ENCODE results near the gene WDR93. TPM values are rescaled to one million over a fixed set of nuclear protein-coding genes. Genes with fewer than 3 reads are reported as not detected.
A peak's percentile ranks its signal among the peaks of the same experiment; 100 is the strongest.

Gene WDR93
- total and polyA plus RNA-seq, 5 donors = 0.05 TPM; not detected in 4

GRCh38 chr15:89750560-89751542 lies 60.2 kb downstream of the WDR93 start, which contains the start of gene MESP1:
Gene MESP1 (minus strand): TSS chr15:89751249. CDS start chr15:89751231, 18 bp downstream.
- H3K4me1 ChIP-seq (ENCODE audit: control insufficient read depth, insufficient read depth, low read length) = no peaks in the 10 kb centered on the region
- ATAC-seq (peak; percentile 93 to 94), DNase-seq (peak; percentile 94 to 97 (median 97))
- H3K9me3 ChIP-seq (ENCODE audit: control insufficient read depth, low read length) = no peaks in the 10 kb centered on the region
- no peak within 1 kb of the TSS for H3K27ac ChIP-seq (ENCODE audit: low read length)
- intact Hi-C loops (cut with DNase I) = no loop called here
- peak within 1 kb of the TSS; percentile 56 for H3K4me3 ChIP-seq (ENCODE audit: low read length)
- H3K27me3 ChIP-seq (ENCODE audit: control insufficient read depth, insufficient read depth) = no peaks in the 10 kb centered on the region
- WGBS = 3% methylated on average over 114 of the region's 114 CpGs

GRCh38 chr15:89751748-89752147 lies 61.1 kb downstream of the WDR93 start:
- Histone ChIP-seq H3K4me1 (ENCODE audit: control insufficient read depth, insufficient read depth, low read length) (no peaks in the 10 kb centered on the region), H3K4me3 (ENCODE audit: low read length) (no peak overlapping the region), H3K9me3 (ENCODE audit: control insufficient read depth, low read length) (no peaks in the 10 kb centered on the region), H3K27me3 (ENCODE audit: control insufficient read depth, insufficient read depth) (no peaks in the 10 kb centered on the region), H3K27ac (ENCODE audit: low read length) (no peak overlapping the region)
- WGBS = 90% methylated on average over 5 of the region's 5 CpGs
- ATAC-seq = no peak
- intact Hi-C loops (cut with DNase I) = no loop called here
- DNase-seq = no peak

GRCh38 chr15:89753855-89754254 lies 63.2 kb downstream of the WDR93 start:
- DNase-seq = no peak
- Histone ChIP-seq H3K27ac (ENCODE audit: low read length) (no peak overlapping the region), H3K9me3 (ENCODE audit: control insufficient read depth, low read length) (no peaks in the 10 kb centered on the region), H3K27me3 (ENCODE audit: control insufficient read depth, insufficient read depth) (no peaks in the 10 kb centered on the region), H3K4me3 (ENCODE audit: low read length) (no peak overlapping the region), H3K4me1 (ENCODE audit: control insufficient read depth, insufficient read depth, low read length) (no peaks in the 10 kb centered on the region)
- no peak for ATAC-seq
- WGBS = 81% methylated on average over 7 of the region's 7 CpGs
- intact Hi-C loops (cut with DNase I) = no loop called here

- intact Hi-C loops (cut with DNase I) = no loop called here
- H3K9me3 ChIP-seq (ENCODE audit: control insufficient read depth, low read length) = no peaks in the 10 kb centered on the region
- no peaks in the 10 kb centered on the region for H3K4me1 ChIP-seq (ENCODE audit: control insufficient read depth, insufficient read depth, low read length)
- H3K27me3 ChIP-seq (ENCODE audit: control insufficient read depth, insufficient read depth) = no peaks in the 10 kb centered on the region
- H3K27ac ChIP-seq (ENCODE audit: low read length) = no peak overlapping the region
- H3K4me3 ChIP-seq (ENCODE audit: low read length) = no peak overlapping the region
- 65% methylated on average over 8 of the region's 8 CpGs for WGBS
- DNase-seq (no peak), ATAC-seq (no peak)
Measured at GRCh38 chr15:89754361-89755154, 63.9 kb downstream of the WDR93 start.

- 84% methylated on average over 4 of the region's 4 CpGs for WGBS
- Histone ChIP-seq H3K27ac (ENCODE audit: low read length) (no peak overlapping the region), H3K9me3 (ENCODE audit: control insufficient read depth, low read length) (no peaks in the 10 kb centered on the region), H3K27me3 (ENCODE audit: control insufficient read depth, insufficient read depth) (no peaks in the 10 kb centered on the region), H3K4me1 (ENCODE audit: control insufficient read depth, insufficient read depth, low read length) (no peaks in the 10 kb centered on the region), H3K4me3 (ENCODE audit: low read length) (no peak overlapping the region)
- DNase-seq = no peak
- intact Hi-C loops (cut with DNase I) = no loop called here
- no peak for ATAC-seq
Measured at GRCh38 chr15:89755701-89756100, 65.1 kb downstream of the WDR93 start.

- Histone ChIP-seq H3K4me1 (ENCODE audit: control insufficient read depth, insufficient read depth, low read length) (no peaks in the 10 kb centered on the region), H3K27me3 (ENCODE audit: control insufficient read depth, insufficient read depth) (no peaks in the 10 kb centered on the region), H3K9me3 (ENCODE audit: control insufficient read depth, low read length) (no peaks in the 10 kb centered on the region), H3K27ac (ENCODE audit: low read length) (no peak overlapping the region), H3K4me3 (ENCODE audit: low read length) (no peak overlapping the region)
- ATAC-seq (no peak), DNase-seq (no peak)
- WGBS = 73% methylated on average over 7 of the region's 7 CpGs
- intact Hi-C loops (cut with DNase I) = no loop called here
Measured at GRCh38 chr15:89756897-89757296, 66.3 kb downstream of the WDR93 start.

GRCh38 chr15:89758283-89758682 lies 67.7 kb downstream of the WDR93 start:
- Histone ChIP-seq H3K4me3 (ENCODE audit: low read length) (no peak overlapping the region), H3K9me3 (ENCODE audit: control insufficient read depth, low read length) (no peaks in the 10 kb centered on the region), H3K27me3 (ENCODE audit: control insufficient read depth, insufficient read depth) (no peaks in the 10 kb centered on the region), H3K4me1 (ENCODE audit: control insufficient read depth, insufficient read depth, low read length) (no peaks in the 10 kb centered on the region), H3K27ac (ENCODE audit: low read length) (no peak overlapping the region)
- no peak for ATAC-seq
- 86% methylated on average over 8 of the region's 8 CpGs for WGBS
- intact Hi-C loops (cut with DNase I) = no loop called here
- DNase-seq = no peak

- ATAC-seq (no peak), DNase-seq (no peak)
- no peaks in the 10 kb centered on the region for H3K4me1 ChIP-seq (ENCODE audit: control insufficient read depth, insufficient read depth, low read length)
- H3K4me3 ChIP-seq (ENCODE audit: low read length) = no peak overlapping the region
- no peaks in the 10 kb centered on the region for H3K9me3 ChIP-seq (ENCODE audit: control insufficient read depth, low read length)
- H3K27ac ChIP-seq (ENCODE audit: low read length) = no peak overlapping the region
- H3K27me3 ChIP-seq (ENCODE audit: control insufficient read depth, insufficient read depth) = no peaks in the 10 kb centered on the region
- intact Hi-C loops (cut with DNase I) = no loop called here
- 86% methylated on average over 8 of the region's 8 CpGs for WGBS
Measured at GRCh38 chr15:89758981-89759380, 68.4 kb downstream of the WDR93 start.

- 77% methylated on average over 3 of the region's 3 CpGs for WGBS
- H3K27me3 ChIP-seq (ENCODE audit: control insufficient read depth, insufficient read depth) = no peaks in the 10 kb centered on the region
- DNase-seq = no peak
- no peaks in the 10 kb centered on the region for H3K9me3 ChIP-seq (ENCODE audit: control insufficient read depth, low read length)
- H3K27ac ChIP-seq (ENCODE audit: low read length) = no peak overlapping the region
- ATAC-seq = no peak
- no peak overlapping the region for H3K4me3 ChIP-seq (ENCODE audit: low read length)
- intact Hi-C loops (cut with DNase I) = loop anchor here (2.0 to 10.0 kb wide), 5 partner anchors 65 to 325 kb away; no protein-coding TSS in a partner anchor
- H3K4me1 ChIP-seq (ENCODE audit: control insufficient read depth, insufficient read depth, low read length) = no peaks in the 10 kb centered on the region
Measured at GRCh38 chr15:89759835-89760234, 69.2 kb downstream of the WDR93 start.

GRCh38 chr15:89760303-89761008 lies 69.8 kb downstream of the WDR93 start:
- 30% methylated on average over 16 of the region's 16 CpGs for whole genome bisulfite sequencing
- DNase-seq = peak; percentile 79 to 94 (median 93)

More at GRCh38 chr15:89760303-89761008, 69.8 kb downstream of the WDR93 start:
- no peaks in the 10 kb centered on the region for H3K9me3 ChIP-seq (ENCODE audit: control insufficient read depth, low read length)
- no peak overlapping the region for H3K4me3 ChIP-seq (ENCODE audit: low read length)
- intact Hi-C loops (cut with DNase I) = loop anchor here (2.0 to 10.0 kb wide), 5 partner anchors 64 to 324 kb away; no protein-coding TSS in a partner anchor
- H3K27me3 ChIP-seq (ENCODE audit: control insufficient read depth, insufficient read depth) = no peaks in the 10 kb centered on the region
- no peaks in the 10 kb centered on the region for H3K4me1 ChIP-seq (ENCODE audit: control insufficient read depth, insufficient read depth, low read length)
- ATAC-seq = peak; percentile 86 to 90
- no peak overlapping the region for H3K27ac ChIP-seq (ENCODE audit: low read length)

Data from right cardiac atrium (tissue), 5 donors.